H1 (cell line): ENCODE measurements around the gene SLC8A1. TPM values are rescaled to one million over a fixed set of nuclear protein-coding genes. Genes with fewer than 3 reads are reported as not detected.

ENCODE experiments used
- FOSL1 ChIP-seq: IDR thresholded peaks from 2 replicates; pipeline ENCODE4 v1.6.1; 2011; ENCODE audit warnings: mild to moderate bottlenecking, low read depth, low read length, moderate library complexity; ENCODE audit not compliant: insufficient read depth
- NANOG ChIP-seq: IDR thresholded peaks from 2 replicates; pipeline ENCODE4 v1.6.1; 2011; ENCODE audit warnings: low read length, low read depth, mild to moderate bottlenecking, inconsistent platforms; ENCODE audit not compliant: insufficient read depth, poor library complexity, severe bottlenecking
- SIX5 ChIP-seq: IDR thresholded peaks from 2 replicates; pipeline ENCODE4 v1.6.1; 2011; ENCODE audit warnings: mild to moderate bottlenecking, low read depth, low read length
- polyA plus RNA-seq, 7 experiments: library from polyadenylated mRNA; depleted of rRNA in 3 of 7; stranded (reverse) in 5 of 7; unstranded in 2 of 7; fragments of >200 nt in 5 of 7; fragments of 200-250 nt in 2 of 7; gene quantifications; 1 replicate in 5 of 7; 2 replicates in 1 of 7; 4 replicates in 1 of 7; pipeline versions ENCODE4 v1.2.1 to v1.2.3, GENCODE V29; 2011 to 2013; ENCODE audit warnings: missing spikeins in 2 of 7, mixed read lengths in 2 of 7
- total RNA-seq: library from RNA; stranded (reverse); fragmentation: NEBNext Ultra II Directional; extraction: Animal tissue kit (Norgen Biotek cat#: 25700); gene quantifications from 2 replicates; pipeline ENCODE4 v1.2.1, GENCODE V29; 2021

The SLC8A1 gene
- total and polyA plus RNA-seq, 2 of the 8 experiments (the other 6 are each of a cell fraction or from before 2014, with no cell fraction given), result 0.68 to 3.6 TPM

DNA sequence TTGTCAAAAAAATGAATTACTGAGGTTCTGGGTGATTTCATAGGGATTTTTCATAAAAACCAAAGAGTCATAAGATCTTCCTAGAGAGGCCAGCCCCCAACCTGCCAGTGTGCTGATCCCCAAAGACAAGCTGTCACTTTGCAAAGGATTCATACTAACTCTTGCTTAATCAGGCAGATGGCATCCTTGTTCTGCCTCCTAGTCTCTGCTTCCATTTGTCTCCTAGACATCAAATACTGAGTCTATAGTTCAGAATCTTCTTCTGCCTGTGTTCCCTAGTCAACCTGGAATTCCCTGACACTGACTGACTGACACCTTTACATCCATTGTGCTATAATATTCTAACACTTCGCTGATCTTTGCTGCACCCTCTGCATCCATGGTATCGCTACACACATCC, 84.9 kb downstream of the SLC8A1 start (continued):
- TF ChIP-seq SIX5 (no peak), NANOG (no peak), FOSL1 (no peak)
